ENCODE results near the gene GYS1.

DNA sequence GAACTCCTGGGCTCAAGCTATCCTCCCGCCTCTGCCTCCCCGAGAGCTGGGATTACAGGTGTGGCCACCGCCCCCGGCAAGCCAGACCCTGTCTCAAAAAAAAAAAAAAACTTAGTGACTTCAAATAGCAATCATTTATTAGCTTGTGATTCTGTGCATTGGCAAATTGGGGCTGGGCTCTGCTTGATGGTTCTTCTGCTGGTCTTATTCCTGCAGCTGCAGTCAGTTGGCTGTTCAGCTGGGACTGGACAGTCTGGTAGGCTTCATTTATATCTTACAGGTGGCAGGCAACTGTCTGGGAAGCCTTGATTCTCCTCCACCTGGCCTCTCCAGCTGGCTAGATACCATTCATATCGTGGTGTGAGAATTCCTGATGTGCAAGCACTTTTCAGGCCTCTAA, 52.2 kb downstream of the GYS1 start:
- no peak for TF ChIP-seq ZNF70 (CRISPR knock-in tag; IDR thresholded peaks at IDR 0.05)
- no peak for TF ChIP-seq ESRRG (CRISPR knock-in tag; IDR thresholded peaks at IDR 0.05)
- no peak for TF ChIP-seq ISL1 (CRISPR knock-in tag; IDR thresholded peaks at IDR 0.05)
- no peak for TF ChIP-seq CREB5 (CRISPR knock-in tag; IDR thresholded peaks at IDR 0.05; ENCODE audit: low read depth)
- TF ChIP-seq RARB (CRISPR knock-in tag; IDR thresholded peaks at IDR 0.05), result no peak
- no peak for TF ChIP-seq PPARA (CRISPR knock-in tag; IDR thresholded peaks at IDR 0.05; ENCODE audit: borderline replicate concordance)
- no peak for TF ChIP-seq SNAI2 (CRISPR knock-in tag; IDR thresholded peaks at IDR 0.05)
- no peak for TF ChIP-seq ZC3H10 (CRISPR knock-in tag; IDR thresholded peaks at IDR 0.05)
- no peak for TF ChIP-seq ZFP30 (CRISPR knock-in tag; IDR thresholded peaks at IDR 0.05)
- TF ChIP-seq BACH2 (CRISPR knock-in tag; IDR thresholded peaks at IDR 0.05; ENCODE audit: borderline replicate concordance), result no peak
- TF ChIP-seq ZNF8 (CRISPR knock-in tag; IDR thresholded peaks at IDR 0.05), result no peak
